MCF 10A (cell line): Measurements from ENCODE around the gene TRIM52. TPM values are rescaled to one million over a fixed set of nuclear protein-coding genes. Genes with fewer than 3 reads are reported as not detected.

ENCODE experiments used
- BruUV-seq: library from RNA; stranded (reverse); fragments of 400-500 nt; replicated peaks from 2 replicates; lab custom pipeline; 2021; lab: Mats Ljungman, UMichigan
- CTCF ChIA-PET: fragments of 300-600 bp; sonication (Branson Sonifier 250); formaldehyde crosslinking; extraction: SDS; loops from one replicate; lab custom pipeline; 2021; ENCODE audit warnings: antibody characterized with exemption, inconsistent platforms; lab: Yijun Ruan, JAX
- POLR2A ChIA-PET: fragments of 300-600, 350-650 bp; sonication (Branson Sonifier 250); formaldehyde crosslinking; extraction: SDS; loops from one replicate; lab custom pipeline; 2020; ENCODE audit warnings: antibody characterized with exemption, inconsistent platforms; lab: Yijun Ruan, JAX
- DNase-seq: peaks from one replicate; pipeline ENCODE4 v3.0.0-alpha.2; 2018; ENCODE audit not compliant: unreplicated experiment
- H3K27ac Mint-ChIP-seq: one replicate; pipeline ENCODE4 v1.8.0; 2022; ENCODE audit warnings: mild to moderate bottlenecking, low read depth, mixed read lengths; ENCODE audit not compliant: unreplicated experiment
- H3K27me3 Mint-ChIP-seq: one replicate; pipeline ENCODE4 v1.8.0; 2022; ENCODE audit warnings: mixed read lengths; ENCODE audit not compliant: insufficient read depth, unreplicated experiment
- H3K36me3 Mint-ChIP-seq: one replicate; pipeline ENCODE4 v1.8.0; 2022; ENCODE audit warnings: mild to moderate bottlenecking, moderate library complexity, mixed read lengths; ENCODE audit not compliant: insufficient read depth, unreplicated experiment
- H3K4me1 Mint-ChIP-seq: one replicate; pipeline ENCODE4 v1.8.0; 2022; ENCODE audit warnings: mixed read lengths; ENCODE audit not compliant: insufficient read depth, unreplicated experiment
- H3K4me3 Mint-ChIP-seq: one replicate; pipeline ENCODE4 v1.8.0; 2022; ENCODE audit warnings: mild to moderate bottlenecking, moderate library complexity, mixed read lengths; ENCODE audit not compliant: unreplicated experiment
- H3K9me3 Mint-ChIP-seq: one replicate; pipeline ENCODE4 v1.8.0; 2022; ENCODE audit warnings: mixed read lengths; ENCODE audit not compliant: unreplicated experiment
- intact Hi-C: fragments of 100-400 bp; cut with micrococcal nuclease; formaldehyde crosslinking; loops from 2 replicates; pipeline ENCODE4 v1.14.1; 2022
- total RNA-seq: library from RNA; stranded (reverse); gene quantifications from 2 replicates; pipeline ENCODE4 v1.2.3, GENCODE V29; 2022
- TF ChIP-seq, protein P1 (sequence below): fragments of 200-600 bp; IDR thresholded peaks from one replicate; pipeline ENCODE4 v1.8.0; 2022; ENCODE audit warnings: antibody characterized with exemption, mild to moderate bottlenecking; ENCODE audit not compliant: unreplicated experiment

The TRIM52 gene
- total RNA-seq, 1 experiment from 2014 or later = 12.5 TPM

DNA sequence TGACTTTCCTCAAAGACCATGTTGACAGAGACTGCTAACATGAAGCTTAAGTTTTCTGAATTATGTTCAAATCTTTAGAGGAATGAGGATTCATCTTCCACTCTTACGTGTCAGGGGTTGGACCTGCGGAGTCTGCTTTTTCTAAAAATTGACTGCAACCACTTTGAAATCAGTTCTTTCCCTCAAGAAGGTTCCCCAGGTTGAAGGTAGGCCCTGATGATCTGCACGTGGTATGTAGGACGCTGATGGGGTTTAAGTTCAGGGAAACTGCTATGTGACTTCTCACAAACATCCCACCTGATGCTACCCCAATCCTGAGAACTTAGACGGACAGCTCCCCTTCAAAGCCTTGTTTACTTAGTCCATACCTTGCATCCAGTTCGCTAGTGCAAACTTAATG is 24.5 kb downstream of the TRIM52 start:
- no peaks in the 10 kb centered on the region for H3K9me3 Mint-ChIP-seq
- intact Hi-C loops = no loop called here
- TF ChIP-seq, protein P1, sequence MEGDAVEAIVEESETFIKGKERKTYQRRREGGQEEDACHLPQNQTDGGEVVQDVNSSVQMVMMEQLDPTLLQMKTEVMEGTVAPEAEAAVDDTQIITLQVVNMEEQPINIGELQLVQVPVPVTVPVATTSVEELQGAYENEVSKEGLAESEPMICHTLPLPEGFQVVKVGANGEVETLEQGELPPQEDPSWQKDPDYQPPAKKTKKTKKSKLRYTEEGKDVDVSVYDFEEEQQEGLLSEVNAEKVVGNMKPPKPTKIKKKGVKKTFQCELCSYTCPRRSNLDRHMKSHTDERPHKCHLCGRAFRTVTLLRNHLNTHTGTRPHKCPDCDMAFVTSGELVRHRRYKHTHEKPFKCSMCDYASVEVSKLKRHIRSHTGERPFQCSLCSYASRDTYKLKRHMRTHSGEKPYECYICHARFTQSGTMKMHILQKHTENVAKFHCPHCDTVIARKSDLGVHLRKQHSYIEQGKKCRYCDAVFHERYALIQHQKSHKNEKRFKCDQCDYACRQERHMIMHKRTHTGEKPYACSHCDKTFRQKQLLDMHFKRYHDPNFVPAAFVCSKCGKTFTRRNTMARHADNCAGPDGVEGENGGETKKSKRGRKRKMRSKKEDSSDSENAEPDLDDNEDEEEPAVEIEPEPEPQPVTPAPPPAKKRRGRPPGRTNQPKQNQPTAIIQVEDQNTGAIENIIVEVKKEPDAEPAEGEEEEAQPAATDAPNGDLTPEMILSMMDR = no peak
- H3K36me3 Mint-ChIP-seq = peaks cover 87% of the 10 kb centered on the region
- ChIA-PET CTCF (interaction anchor here (0.6 kb wide), 2 partner anchors 11 to 370 kb away, joined by 3 to 10 read pairs; no protein-coding TSS in a partner anchor), POLR2A (interaction anchor here (0.6 to 19.6 kb wide), 5 partner anchors 10 to 52 kb away, joined by 3 to 476 read pairs (median 9); partner anchors contain the start of genes TRIM41, TRIM52 and TRIM7)
- no peak for DNase-seq
- BruUV-seq = no TSS peak
- H3K27ac Mint-ChIP-seq = no peak overlapping the region
- H3K27me3 Mint-ChIP-seq = no peaks in the 10 kb centered on the region
- H3K4me1 Mint-ChIP-seq = peaks cover 28% of the 10 kb centered on the region
- H3K4me3 Mint-ChIP-seq = peak overlapping the region; percentile 8

DNA sequence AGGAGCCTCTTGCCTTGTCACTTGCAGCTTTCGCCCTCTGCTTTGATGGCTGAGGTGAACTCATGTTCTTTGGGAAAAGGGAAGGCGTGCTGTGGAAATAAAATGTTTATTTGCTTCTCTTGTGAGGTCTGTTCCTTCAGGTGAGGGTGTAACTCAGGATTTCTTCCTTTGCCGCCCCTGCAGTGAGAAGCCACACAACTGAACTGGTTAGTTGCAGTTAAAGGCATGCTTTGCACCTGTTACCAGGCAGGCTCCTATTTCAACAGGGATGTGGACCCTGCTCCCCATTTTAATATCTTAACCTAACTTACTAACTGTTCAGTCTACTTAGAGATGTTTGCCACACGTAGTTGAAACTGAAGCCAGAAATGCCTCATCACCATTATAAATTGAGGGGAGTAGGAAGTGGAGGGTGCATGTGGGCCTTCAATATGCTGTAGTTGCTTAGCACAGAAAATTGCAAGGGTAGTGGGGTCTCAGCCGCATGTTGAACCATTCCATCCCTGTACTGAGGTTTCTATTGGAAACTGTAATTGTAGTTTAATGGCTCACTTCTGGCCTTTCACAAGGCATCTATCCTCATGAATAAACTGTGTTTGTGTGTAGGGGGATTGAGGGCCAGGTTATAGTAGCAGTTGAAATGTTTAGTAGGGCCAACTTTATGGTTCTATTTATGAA is 25.1 kb downstream of the TRIM52 start:
- no TSS peak for BruUV-seq
- H3K36me3 Mint-ChIP-seq = peaks cover 87% of the 10 kb centered on the region
- H3K9me3 Mint-ChIP-seq = no peaks in the 10 kb centered on the region
- CTCF ChIA-PET = no interaction called here
- POLR2A ChIA-PET = interaction anchor here (0.7 to 19.6 kb wide), 12 partner anchors 7 to 451 kb away, joined by 3 to 476 read pairs (median 8); partner anchors contain the start of genes RACK1, TRIM41, TRIM52 and TRIM7
- peaks cover 25% of the 10 kb centered on the region for H3K4me1 Mint-ChIP-seq
- peak overlapping the region; percentile 51 for H3K27ac Mint-ChIP-seq
- H3K27me3 Mint-ChIP-seq = no peaks in the 10 kb centered on the region
- TF ChIP-seq, protein P1 = no peak
- intact Hi-C loops = no loop called here
- DNase-seq = no peak
- no peak overlapping the region for H3K4me3 Mint-ChIP-seq

DNA sequence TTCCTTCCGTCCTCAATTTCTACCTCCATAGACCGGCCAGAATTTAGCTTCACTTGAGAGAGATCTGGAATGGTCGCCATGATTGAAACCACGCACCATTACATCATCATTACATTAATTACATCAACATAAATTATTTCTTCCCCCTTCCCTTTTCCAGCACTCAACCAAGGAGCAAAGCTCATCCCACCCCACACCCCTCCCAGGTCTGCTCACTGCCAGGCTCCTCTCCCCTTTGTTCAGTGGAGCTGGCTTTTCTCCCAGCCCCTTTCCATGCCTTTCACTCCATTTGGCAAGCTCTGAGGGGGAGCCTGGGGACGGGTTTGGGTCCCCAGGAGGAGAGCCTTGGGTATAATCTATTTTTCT is 25.6 kb downstream of the TRIM52 start:
- TF ChIP-seq, protein P1 = no peak
- intact Hi-C loops = no loop called here
- Mint-ChIP-seq H3K27me3 (no peaks in the 10 kb centered on the region), H3K36me3 (peaks cover 87% of the 10 kb centered on the region), H3K4me3 (no peak overlapping the region), H3K27ac (peak overlapping the region; percentile 51), H3K4me1 (peaks cover 22% of the 10 kb centered on the region), H3K9me3 (no peaks in the 10 kb centered on the region)
- CTCF ChIA-PET = interaction anchor here (0.8 kb wide), 1 partner anchor 11 kb away, joined by 3 read pairs; no protein-coding TSS in a partner anchor
- POLR2A ChIA-PET = interaction anchor here (0.7 to 19.6 kb wide), 10 partner anchors 8 to 451 kb away, joined by 3 to 374 read pairs (median 6); partner anchors contain the start of genes RACK1, TRIM41 and TRIM7
- no peak for DNase-seq
- TSS peak; percentile 47 for BruUV-seq
